ENCODE data around the gene TAPT1.

DNA sequence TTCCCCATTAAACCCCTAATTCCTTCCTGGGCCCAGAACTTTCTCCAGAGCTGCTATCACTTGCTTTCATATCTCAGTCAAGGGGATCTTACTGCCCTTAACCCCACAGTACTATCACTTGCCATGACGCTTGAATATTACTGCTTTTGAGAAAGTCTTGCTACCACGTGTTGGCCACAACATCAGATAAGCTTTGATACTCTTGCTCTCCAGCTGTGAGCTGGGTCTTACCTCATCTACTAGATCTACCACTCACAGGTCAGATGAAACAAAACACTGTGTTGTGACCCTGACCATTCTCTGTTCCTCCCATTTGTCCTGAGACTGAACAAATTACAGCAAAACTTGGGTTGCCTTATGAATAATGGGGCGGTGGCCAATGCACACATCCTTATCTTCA, 12.1 kb upstream of the TAPT1 start:
- no peak for TF ChIP-seq TEAD4 (IDR thresholded peaks at IDR 0.05; ENCODE audit: borderline replicate concordance, insufficient read depth)
- TF ChIP-seq CTCF (IDR thresholded peaks at IDR 0.05) = no peak
- no peak for TF ChIP-seq POLR2AphosphoS5 (IDR thresholded peaks at IDR 0.05; ENCODE audit: low read depth, low read length)
- TF ChIP-seq REST (IDR thresholded peaks at IDR 0.05; ENCODE audit: low read depth, low read length) = no peak
- TF ChIP-seq, protein P1, sequence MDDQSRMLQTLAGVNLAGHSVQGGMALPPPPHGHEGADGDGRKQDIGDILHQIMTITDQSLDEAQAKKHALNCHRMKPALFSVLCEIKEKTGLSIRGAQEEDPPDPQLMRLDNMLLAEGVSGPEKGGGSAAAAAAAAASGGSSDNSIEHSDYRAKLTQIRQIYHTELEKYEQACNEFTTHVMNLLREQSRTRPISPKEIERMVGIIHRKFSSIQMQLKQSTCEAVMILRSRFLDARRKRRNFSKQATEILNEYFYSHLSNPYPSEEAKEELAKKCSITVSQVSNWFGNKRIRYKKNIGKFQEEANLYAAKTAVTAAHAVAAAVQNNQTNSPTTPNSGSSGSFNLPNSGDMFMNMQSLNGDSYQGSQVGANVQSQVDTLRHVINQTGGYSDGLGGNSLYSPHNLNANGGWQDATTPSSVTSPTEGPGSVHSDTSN (IDR thresholded peaks at IDR 0.05) = no peak
- no peak for TF ChIP-seq SIN3A (IDR thresholded peaks at IDR 0.05; ENCODE audit: borderline replicate concordance, low read depth, low read length)
- TF ChIP-seq SMC3 (IDR thresholded peaks at IDR 0.05; ENCODE audit: low read depth, low read length) = no peak
- TF ChIP-seq TAF1 (IDR thresholded peaks at IDR 0.05; ENCODE audit: borderline replicate concordance, low read depth, low read length) = no peak
- no peak for TF ChIP-seq YY1 (IDR thresholded peaks at IDR 0.05; ENCODE audit: low read depth)
- no peak for TF ChIP-seq EP300 (IDR thresholded peaks at IDR 0.05; ENCODE audit: borderline replicate concordance in 1 of 2, low read depth in 1 of 2, low read length in 1 of 2)
- TF ChIP-seq, protein P2, sequence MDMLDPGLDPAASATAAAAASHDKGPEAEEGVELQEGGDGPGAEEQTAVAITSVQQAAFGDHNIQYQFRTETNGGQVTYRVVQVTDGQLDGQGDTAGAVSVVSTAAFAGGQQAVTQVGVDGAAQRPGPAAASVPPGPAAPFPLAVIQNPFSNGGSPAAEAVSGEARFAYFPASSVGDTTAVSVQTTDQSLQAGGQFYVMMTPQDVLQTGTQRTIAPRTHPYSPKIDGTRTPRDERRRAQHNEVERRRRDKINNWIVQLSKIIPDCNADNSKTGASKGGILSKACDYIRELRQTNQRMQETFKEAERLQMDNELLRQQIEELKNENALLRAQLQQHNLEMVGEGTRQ (IDR thresholded peaks at IDR 0.05; ENCODE audit: borderline replicate concordance, low read depth, low read length) = no peak
- TF ChIP-seq, protein P3, sequence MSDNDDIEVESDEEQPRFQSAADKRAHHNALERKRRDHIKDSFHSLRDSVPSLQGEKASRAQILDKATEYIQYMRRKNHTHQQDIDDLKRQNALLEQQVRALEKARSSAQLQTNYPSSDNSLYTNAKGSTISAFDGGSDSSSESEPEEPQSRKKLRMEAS (IDR thresholded peaks at IDR 0.05; ENCODE audit: low read depth) = no peak
